H4 (cell line): ENCODE measurements around the gene ARL2. TPM values are rescaled to one million over a fixed set of nuclear protein-coding genes. Genes with fewer than 3 reads are reported as not detected.
"Not testable (repeated sequence)": the region's sequence is repeated elsewhere in the genome, so short reads cannot be mapped to it uniquely, and the experiment has no call there.

ENCODE experiments used
- DNase-seq: peaks from one replicate; pipeline ENCODE4 v3.0.0-alpha.2; 2015; ENCODE audit warnings: low spot score
- total RNA-seq: library from RNA; depleted of rRNA; stranded (reverse); fragments of >200 nt; shearing (Covaris generic); gene quantifications from 2 replicates; pipeline ENCODE4 v1.2.3, GENCODE V29; 2014; rRNA removed

Gene ARL2
- 266 and 271 TPM in 2 replicates for total RNA-seq

DNA sequence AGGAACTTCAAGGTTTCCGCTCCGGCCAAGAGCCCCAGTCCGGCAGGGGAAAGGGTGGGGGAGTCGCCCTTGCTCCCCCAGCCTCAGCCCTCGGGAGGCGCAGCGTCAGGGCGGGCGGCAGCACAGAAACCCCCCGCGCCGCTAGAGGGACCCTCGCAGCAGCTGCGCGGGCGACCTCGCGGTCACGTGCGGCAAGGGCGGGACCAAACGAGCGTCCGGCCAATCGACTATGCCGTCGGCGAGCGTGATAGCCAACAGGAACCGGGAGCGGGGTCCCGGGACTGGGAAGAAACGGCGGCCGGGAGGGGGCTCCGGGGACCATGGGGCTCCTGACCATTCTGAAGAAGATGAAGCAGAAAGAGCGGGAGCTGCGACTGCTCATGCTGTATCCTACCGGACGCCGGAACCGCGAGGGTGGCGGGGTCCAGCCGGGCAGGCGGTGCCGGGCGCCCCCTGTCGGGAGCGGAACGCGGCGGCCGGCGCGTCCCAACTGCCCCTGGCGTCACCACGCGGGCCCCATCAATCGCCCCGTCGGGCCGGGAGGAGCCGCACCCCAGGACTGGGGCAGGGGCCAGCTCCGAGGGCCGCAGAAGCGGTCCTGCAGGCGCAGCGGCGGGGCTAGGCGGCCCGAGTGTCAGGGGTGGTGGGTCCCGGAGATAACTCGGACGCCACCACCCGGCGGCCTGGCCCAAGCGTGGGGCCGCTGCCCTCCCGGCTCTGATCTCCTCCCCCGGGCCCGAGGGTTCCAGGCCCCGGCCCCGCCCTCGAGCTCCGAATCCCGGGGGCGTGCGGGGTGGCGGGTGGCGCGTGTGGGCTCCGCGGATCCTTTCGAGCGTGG lies at the start of gene ARL2:
TSS of gene ARL2 (plus strand) at position 273 of the 838 bp plus-strand sequence. CDS start at position 321, 48 bp downstream.
- peak; percentile 89 for DNase-seq

DNA sequence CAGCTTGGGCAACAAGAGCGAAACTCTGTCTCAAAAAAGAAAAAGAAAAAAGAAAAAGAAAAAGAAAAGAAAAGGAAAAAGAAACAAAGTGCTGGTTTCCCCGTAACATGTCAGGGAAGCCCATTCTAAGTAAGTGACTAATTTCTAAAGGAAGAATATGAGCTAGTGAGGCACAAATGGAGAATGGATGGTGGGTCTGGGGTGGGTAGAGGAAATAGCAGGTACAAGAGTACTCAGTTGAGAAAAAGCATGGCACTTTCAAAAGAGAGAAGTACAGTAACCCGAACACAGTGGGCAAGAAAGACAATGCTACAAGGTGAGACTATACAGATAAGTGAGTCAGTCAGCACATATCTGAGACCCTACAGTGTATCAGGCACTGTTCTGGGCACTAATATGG lies 46.6 kb upstream of the ARL2 start:
- DNase-seq = no peak

DNA sequence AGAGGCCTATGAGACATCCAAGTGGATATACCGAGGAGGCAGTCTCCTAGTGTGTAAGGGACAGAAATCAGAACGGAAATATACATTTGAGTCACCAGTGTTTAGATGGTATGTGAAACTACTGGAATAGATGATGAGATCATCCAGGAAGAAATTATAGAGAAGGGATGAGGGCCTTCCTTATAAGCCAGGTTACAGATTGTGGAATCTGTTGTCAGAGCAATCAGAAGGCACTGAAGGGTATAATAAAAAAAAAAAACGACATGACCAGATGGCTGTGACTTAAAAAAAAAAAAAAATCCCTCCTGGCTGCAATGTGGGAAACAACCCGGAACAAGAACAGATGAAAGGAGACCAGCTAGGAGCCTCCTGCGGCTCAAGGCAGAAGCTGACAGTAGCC lies 44.8 kb upstream of the ARL2 start:
- DNase-seq = peak; percentile 37

DNA sequence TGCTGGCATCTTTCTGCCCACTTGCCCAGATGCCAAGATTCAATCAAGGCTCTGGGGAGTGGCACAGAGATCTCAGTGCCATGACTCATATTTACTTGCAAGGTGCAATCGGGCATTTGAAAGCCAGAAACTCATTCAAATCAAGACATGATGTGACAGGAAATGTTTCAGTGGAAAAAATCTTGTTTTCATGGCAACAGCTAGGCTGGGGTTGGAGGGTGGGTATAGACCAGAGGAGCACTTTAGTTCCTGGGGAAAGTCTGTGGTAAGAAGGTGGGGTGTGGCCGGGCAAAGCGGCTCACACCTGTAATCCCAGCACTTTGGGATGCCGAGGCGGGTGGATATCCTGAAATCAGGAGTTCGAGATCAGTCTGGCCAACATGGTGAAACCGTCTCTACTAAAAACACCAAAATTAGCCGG lies 43.2 kb upstream of the ARL2 start:
- no peak for DNase-seq

DNA sequence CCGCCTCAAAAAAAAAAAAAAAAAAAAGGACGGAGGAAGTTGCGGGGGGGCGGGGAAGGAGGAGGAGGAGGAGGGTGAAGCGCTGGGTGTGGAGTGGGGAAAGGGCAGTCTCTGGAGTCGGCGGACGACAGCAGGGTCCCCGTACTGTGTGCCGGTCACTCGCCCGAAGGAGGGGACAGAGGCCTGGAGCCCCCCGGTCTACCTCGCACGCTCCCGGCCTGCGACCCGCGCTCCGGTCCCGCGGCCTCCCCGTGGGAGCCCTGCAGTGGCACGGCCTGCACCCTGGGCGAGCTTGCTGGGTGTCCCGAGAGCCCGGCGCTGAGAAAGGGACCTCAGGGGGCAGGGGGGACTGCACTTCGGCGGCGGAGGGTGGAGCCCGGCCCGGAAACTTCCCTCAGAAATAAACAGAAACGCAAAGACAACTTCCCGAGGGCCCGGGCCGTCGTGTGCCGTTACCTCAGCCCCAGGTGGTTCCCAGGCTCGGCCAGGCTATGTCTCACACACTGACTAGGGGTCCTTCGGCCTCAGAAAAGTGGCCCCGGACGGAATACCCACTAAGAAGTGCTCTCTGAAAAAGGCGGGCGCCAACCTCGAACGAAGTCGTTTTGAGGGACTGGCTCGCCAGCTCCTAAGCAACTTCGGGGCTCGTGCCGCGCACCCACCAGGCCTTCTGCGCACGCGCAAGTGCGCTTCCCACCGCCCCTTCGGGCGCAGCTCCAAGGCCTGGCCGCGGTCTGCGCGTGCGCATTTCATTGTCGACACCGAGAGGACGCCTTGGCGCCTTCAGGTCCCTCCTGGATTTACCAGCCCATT lies 42.3 kb upstream of the ARL2 start, which contains the start of gene MAJIN:
TSS of gene MAJIN (minus strand) at position 688 of the 813 bp plus-strand sequence. CDS start 12,703 bp downstream, outside the sequence.
- DNase-seq = no peak

DNA sequence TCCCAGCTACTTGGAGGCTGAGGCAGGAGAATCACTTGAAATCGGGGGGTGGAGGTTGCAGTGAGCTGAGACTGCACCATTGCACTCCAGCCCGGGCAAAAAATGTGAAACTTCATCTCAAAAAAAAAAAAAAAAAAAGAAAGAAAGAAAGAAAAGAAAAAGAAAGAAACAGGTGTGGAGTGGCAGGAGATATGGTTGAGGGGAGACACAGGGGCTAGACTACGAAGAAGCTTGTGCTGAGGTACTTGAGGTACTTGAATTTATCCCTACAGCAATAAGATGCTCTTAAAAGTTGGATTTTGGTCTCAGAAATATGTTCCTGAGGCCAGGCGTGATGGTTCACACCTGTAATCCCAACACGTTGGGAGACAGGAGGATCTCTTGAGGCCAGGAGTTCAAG lies 39.8 kb upstream of the ARL2 start:
- DNase-seq = no peak

DNA sequence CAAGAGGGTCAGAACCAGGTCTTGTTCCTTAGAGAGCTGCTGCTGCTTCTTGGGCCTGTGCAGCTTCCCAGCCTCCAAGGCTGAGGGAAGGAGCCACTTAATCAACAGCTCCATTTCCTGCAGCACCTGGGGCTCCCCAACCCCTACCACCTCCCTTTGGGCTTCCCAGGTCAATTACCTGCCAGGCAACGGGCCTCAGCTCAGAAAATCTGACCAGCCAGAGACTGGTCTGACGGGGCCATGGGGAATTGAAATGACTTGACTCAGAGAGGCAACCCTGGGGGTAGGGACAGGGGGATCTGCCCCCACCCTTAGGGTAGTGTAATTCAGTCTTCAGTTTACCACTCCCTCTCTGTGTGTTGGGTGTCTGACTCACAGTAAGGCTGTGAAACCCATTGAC lies 37.3 kb upstream of the ARL2 start:
- no peak for DNase-seq

DNA sequence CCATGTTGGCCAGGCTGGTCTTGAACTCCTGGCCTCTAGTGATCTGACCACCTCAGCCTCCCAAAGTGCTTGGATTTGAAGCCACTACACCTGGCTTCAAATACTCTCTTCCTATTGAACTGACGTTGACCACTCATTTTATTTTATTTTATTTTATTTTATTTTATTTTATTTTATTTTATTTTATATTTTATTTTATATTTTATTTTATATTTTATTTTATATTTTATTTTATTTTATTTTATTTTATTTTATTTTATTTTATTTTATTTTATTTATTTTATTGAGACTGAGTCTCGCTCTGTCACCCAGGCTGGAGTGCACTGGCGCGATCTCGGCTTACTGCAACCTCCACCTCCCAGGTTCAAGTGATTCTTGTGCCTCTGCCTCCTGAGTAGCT lies 30.6 kb upstream of the ARL2 start:
- not testable (repeated sequence) for DNase-seq

DNA sequence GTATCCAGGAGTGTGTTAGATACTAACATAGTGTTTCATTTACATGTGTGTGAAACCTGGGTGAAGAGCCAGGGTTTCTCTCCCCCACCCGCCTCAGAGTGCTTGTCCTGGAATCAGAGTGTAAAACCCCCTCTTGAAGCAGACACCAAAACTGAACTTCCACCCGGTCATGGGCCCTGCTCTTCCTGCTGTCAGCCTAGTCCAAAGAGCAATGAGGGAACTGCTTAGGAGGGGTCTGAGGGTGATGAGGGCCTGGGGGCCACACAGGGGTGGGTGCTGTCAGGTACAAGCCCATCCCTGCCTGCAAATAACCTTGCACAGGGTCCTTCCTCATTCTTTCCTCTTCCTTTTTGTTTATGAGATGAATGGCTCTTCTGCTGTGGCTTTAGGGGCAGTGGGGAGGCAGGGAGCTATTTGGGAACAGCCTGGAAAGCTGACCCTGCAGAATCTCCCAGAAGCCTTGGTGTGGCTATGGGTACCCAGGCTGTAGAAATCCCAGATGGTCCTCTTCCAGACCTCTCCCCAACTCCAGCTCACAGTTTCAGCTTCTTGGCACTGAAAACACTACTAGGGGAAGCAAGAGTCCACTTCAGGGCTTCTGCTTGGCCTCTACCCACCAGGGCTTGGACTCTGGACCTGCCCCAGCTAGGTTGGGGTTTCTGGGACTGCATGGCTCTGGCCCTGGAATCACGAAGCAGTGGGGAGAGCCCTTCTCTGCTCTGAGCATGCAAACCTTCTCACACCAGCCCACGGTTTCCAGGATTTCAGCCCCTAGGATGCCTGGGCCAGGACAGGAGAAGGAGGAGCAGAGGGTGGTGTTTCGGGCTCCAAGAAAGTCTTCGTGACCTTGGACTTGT lies 25.7 kb upstream of the ARL2 start:
- no peak for DNase-seq

DNA sequence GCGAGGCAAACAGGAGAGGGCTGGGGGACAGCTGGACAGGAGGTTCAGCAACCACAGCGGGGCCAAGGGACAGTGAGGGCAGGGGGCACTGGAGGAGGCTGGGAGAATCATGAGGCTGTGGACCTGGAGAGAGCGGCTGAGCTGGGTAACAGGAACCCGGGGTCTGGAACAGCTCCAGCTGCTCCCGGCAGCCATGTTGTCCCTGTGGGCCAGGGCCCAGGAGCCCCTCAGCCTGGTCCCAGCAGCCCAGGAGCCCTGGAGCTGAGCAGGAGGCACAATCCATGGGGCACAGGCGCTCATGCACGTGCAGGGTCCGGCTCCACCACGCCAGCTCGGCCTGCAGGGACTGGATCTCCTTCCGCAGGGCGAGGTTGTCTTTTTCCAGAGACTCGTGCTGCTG lies 24.5 kb upstream of the ARL2 start:
- DNase-seq = no peak

DNA sequence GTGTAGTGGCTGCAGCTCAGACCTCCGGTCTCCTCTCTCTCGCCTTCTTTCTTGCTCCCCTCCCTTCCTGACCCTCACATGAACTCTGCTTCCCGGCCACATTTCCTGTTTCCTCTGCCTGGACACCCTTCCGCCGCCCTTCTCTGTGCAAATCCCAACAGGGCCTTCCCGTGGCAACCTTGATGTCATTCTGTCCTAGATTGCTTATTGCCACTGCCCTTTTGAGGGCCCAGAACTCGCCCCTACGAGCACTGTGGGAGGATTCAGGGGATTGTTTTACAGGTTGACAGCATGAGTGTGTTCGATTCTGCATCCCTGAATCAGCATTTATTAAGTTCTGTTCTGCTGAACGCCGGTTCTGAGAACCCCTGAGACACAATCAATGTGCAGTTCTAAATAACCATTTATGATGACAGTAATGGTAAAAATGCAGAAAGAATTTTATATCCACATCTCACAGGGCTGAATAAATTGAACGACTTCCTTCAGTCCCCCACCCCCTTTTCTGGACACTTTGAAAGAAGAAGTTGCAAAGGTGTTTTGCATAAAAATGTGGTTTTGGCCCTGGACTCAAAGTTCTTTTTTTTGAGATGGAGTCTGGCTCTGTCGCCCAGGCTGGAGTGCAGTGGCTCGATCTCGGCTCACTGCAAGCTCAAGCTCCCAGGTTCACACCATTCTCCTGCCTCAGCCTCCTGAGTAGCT lies 23.6 kb upstream of the ARL2 start:
- peak; percentile 51 for DNase-seq

DNA sequence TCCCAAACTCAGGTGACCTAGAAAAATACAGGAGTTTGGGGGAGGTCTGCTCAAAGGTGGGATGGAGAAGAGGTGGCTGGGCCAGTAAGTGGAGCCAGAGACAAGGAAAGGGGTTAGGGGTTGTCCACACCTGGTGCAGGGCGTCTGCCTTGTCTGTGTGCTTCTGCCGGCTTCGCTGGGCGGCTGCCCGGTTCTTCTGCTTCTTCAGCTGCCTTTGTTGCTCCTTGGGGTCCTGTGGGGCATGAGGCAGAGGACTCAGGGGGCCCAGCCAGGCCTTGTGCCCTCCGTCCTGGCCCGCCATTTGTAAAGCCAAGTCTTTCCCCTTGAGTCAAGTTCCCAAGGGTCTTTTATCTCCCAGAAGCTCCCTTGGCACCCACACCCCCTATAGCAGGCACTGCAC lies 19.6 kb upstream of the ARL2 start:
- DNase-seq = no peak

DNA sequence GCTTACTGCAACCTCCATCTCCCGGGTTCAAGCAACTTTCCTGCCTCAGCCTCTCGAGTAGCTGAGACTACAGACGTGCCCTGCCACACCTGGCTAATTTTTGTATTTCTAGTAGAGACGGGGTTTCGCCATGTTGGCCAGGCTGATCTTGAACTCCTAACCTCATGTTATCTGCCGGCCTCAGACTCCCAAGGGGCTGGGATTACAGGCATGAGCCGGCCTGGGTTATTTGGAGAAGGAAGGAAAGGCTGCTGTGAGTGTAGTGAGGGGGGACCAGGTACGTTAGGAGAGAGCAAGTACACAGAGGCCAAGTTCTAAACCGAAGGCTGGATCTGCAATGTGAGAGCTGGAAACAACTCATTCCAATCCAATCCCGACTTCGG lies 17.6 kb upstream of the ARL2 start:
- no peak for DNase-seq

DNA sequence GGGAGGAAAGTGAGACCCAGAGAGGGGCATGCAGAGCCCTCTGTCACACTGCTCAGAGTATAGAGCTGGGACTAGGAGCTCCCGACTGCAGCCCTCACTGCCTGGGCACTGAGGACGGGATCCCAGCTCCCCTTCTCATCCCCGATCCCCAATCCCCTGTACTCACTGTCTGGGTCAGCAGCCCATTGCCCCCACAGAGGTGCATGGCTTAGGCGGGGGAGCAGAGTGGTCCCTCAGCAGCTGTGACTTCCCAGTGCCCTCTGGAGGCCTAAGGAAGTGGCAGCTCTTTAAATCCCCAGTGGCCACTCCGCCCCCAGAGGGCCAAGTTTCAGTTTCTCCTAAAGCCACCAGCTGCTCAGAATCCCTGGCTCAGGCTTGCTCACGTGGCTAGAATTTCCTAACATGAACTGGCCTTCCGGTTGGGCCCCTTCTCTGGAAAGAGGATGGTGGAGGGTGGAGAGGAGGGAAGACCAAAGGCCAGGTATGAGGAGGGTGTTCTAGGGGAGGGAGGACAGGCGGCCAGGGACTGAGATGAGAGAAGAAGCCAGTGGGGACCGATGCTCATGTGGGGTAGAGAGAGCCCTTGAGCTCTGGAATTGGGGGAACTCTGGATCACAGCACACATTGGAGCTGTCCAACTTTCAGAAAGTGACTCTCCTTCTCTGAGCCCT lies 17.1 kb upstream of the ARL2 start, which contains the start of gene BATF2:
TSS of gene BATF2 (minus strand) at position 262 of the 671 bp plus-strand sequence. CDS start at position 205, 57 bp downstream.
- DNase-seq = peak; percentile 91

DNA sequence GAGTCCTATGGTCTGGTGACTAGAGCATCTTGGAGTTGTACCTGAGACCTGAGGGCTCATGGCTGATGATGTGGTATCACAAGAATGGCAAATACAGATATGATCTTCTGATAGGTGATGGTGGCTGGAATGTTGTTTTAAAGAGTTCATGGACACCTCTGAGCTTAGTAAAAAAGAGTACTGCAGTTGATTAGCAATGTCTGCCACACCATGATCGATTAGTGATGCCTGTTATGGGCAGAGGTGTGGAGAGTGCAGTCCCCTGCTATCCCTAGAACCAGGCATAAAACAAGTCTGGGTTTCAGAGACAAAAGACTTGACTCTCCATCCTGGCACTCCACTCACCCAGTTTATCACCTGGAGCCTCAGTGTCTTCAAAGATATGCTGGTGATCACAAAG lies 15.8 kb upstream of the ARL2 start:
- DNase-seq = no peak

DNA sequence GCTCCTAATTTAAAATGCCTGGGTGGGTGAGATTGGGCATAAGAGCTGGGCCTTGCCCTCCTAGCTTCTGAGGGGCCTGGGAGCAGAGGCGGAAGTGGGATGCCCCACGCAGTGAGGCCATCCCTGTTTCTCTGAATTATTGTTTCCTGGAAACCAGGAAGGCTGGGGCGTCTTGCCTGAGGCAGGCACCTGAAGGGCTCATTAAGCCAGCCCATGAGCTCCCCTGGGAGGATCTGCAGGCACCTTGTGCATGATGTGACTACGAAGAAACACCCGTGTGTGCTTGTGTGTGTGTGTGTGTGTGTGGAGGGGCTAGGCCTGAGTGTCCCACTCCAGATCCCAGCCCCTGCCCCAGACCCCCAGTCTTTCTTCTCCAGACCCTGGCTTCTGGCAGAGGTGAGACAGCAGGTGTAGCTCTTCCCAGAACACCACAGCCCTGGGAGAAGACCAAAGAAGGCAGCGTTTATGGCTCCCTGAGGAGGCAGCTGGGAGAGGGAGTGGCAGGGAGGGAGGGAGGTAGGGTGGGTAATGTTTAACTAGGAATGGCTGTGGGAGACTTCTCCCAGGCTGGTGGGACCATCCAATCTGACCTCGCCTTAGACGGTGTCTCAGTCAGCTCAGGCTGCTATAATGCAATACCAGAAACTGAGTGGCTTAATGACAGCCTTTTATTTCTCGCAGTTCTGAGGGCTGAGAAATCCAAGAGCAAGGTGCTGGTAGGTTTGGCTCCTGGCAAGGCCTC lies 15.1 kb upstream of the ARL2 start:
- no peak for DNase-seq

DNA sequence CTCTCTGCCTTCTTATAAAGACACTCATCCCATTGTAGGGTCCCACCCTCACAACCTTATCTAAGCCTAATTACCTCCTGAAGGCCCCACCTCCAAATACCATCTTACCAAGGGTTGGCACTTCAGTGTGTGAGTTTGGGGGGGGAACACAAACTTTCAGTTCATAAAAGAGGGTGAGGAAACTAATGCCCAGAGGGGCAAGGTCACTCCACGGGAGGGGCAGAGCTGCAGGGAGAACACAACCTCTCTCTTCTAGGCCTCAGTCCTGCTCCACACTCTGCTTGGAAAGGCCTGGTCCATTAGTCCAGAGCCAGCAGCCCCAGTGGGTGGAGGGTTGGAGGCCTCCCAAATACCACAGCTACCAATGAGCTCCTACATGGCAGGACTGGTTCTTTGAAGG lies 14.5 kb upstream of the ARL2 start:
- no peak for DNase-seq

DNA sequence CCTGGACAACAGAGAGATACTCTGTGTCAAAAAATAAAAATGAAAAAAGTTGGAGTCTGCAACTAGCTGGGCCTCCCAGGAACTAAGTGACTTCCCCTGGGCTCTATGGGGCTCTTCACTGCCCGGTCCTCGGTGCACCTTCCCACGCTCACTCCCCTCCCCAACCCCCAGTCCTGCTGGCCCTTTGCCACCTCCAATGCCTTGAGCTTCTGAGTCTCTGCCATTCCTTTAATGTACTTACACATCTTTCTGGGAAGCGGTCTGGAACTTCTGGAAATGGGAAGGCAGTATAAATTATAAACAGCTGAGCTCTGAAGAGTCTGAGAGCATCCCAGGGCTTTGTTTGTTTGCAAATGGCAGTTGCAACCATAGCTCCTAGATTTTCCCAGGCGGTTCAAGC lies 11.3 kb upstream of the ARL2 start:
- no peak for DNase-seq

DNA sequence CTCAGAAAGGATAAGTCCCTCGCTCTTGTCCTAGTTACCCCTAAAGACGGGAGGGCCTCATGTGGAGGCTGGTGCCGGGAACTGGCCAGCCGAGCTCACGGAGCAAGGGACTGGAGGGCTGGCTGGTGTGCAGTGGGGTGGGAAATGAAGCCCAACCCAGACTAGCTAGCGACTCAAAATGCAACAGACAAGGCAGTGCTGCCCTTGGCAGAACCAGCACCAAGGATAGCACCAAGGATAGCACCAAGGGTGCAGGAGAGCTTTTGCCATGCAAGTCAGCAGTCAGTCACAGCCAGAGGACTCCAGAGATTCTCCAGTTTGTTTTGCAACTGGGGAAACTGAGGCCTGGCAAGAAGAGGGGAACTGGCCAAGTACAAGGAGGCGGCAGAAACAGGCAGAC lies 10.7 kb upstream of the ARL2 start:
- no peak for DNase-seq

DNA sequence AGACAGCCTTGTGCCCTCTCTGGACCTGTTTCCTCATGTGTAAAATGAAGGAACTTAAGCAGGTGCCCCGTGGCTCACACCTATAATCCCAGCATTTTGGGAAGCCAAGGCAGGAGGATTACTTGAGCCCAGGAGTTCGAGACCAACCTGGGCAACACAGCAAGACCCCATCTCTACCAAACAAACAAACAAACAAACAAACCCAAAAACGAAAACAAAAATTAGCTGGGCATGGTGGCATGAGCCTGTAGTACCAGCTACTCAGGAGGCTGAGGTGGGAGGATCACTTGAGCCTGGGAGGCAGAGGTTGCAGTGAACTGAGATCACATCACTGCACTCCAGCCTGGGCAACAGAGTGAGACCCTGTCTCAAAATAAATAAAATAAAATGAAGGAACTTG lies 10.0 kb upstream of the ARL2 start:
- DNase-seq = not testable (repeated sequence)
